HG02763 (cell line): Measurements from ENCODE around the gene PLXNB3.
"Not testable (repeated sequence)": the region's sequence is repeated elsewhere in the genome, so short reads cannot be mapped to it uniquely, and the experiment has no call there.

Experiments used
- ATAC-seq: cut with Tn5 transposase; IDR thresholded peaks from one replicate; pipeline ENCODE4 v1.9.1; 2021; ENCODE audit warnings: mild to moderate bottlenecking, moderate library complexity; ENCODE audit not compliant: unreplicated experiment

Gene PLXNB3

DNA sequence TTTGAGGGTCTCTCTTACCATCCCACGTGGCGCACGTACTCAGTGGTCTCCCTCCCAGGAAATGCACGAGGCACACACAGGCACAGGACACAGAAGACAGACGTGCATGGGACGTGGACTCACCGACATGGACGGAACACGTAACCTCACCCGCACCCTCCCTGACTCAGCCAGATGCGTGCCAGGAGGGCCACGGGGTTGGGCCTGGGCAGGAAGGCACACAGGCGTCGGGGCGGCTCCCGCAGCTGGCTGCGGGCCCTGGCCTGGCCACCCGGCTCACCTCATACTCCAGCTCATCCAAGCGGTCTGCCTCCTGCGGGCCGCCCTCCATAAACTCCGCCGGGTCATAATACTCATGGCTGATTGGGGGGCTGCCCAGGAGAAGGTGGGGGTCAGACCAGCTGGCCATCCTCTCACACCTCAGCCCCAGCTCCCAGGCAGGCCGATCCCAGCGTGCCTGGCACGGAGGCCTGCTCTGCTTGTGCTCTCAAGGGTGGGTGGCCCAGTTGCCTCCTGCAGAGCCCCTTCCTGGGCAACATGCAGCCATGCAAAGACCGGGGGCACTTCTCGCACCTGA lies 43.0 kb downstream of the PLXNB3 start:
- no peak for ATAC-seq

DNA sequence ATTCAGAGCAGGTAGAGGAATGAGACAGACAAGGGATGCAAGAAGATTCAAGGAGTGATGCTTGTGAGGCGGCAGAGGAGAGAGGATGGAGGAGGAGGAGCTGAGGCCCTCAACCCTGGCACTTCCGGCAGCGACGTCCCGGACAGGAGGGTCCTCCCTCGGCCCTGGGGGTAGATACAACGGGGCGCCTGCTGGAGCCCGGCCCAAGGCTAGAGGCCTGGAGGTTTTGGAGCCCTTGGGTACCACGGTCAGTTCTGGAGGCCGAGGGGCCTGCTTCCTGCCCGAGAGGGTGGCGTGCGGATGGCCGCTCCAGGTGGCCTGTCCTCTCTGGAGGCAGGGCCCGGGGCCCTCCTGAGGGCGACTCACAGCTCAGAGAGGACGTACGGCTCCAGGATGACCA lies 43.9 kb downstream of the PLXNB3 start:
- ATAC-seq = no peak

GRCh38 chrX:153812220-153812619 lies 48.2 kb downstream of the PLXNB3 start:
- ATAC-seq = no peak

DNA sequence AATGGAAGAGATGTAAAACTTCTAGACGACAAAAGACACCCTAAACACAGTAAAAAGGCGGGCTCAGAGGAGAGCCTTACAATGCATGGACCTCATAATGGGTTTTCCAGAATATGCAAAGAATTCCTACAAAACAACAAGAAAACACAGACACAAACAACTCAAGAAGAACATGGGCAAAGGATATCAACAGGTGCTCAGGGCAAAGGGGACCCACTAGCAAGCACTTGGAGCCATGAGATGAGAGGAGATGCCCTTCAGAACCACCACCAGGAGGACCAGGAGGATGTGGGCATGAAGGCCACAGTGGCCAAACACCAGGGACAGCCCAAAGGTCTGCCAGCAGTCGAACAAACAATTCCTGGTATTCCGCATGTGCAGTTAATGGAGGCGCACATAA lies 49.1 kb downstream of the PLXNB3 start:
- no peak for ATAC-seq

GRCh38 chrX:153814591-153815315 lies 50.7 kb downstream of the PLXNB3 start:
- ATAC-seq = no peak

- no peak for ATAC-seq
These were observed 53.0 kb downstream of the PLXNB3 start for GRCh38 chrX:153816831-153817690.

DNA sequence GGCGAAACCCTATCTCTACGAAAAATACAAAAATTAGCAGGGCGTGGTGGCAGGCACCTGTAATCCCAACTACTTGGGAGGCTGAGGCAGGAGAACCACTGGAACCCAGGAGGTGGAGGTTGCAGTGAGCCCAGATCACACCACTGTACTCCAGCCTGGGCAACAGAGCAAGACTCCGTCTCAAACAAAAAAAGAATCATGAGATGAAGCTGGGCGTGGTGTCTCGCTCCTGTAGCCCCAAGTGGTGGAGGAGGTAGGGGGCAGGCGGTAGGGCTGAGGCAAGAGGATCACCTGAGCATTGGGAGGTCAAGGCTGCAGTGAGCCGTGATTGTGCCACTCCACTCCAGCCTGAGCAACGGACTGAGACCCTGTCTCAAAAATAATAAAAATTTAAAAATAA lies 54.0 kb downstream of the PLXNB3 start:
- not testable (repeated sequence) for ATAC-seq

GRCh38 chrX:153818571-153819383 lies 54.7 kb downstream of the PLXNB3 start:
- ATAC-seq = no peak

GRCh38 chrX:153819384-153820040 lies 55.5 kb downstream of the PLXNB3 start:
- no peak for ATAC-seq

GRCh38 chrX:153820601-153821000 lies 56.6 kb downstream of the PLXNB3 start:
- no peak for ATAC-seq

GRCh38 chrX:153821066-153821465 lies 57.0 kb downstream of the PLXNB3 start:
- ATAC-seq = no peak

DNA sequence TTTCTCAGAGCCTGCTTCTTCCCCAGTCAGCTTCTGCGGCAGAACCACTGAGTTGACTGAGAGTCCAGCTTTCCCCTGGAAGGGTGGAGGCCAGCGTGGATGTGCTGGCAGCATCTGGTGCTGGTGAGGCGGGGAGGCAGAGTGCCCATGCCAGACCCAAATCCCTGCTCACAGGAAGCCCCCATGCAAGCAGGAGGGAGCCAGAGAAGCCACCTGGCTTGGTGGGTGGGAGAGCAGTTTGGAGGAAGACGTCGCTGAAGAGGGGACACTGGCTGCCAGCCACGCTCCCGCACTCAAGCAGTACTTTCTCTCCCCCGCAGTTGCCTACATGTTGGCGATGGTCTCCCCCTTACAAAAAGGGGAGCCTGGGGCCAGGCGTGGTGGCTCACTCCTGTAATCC lies 60.3 kb downstream of the PLXNB3 start:
- ATAC-seq = no peak

- ATAC-seq = no peak
These were observed 61.0 kb downstream of the PLXNB3 start for GRCh38 chrX:153825042-153825441.
